ENCODE measurements around the gene SCIMP. TPM values are rescaled to one million over a fixed set of nuclear protein-coding genes. Genes with fewer than 3 reads are reported as not detected.
"Not testable (repeated sequence)": the region's sequence is repeated elsewhere in the genome, so short reads cannot be mapped to it uniquely, and the experiment has no call there.

SCIMP gene
- total RNA-seq, 4 donors from 2014 or later, result 0.59 to 1.0 TPM; not detected in 2

DNA sequence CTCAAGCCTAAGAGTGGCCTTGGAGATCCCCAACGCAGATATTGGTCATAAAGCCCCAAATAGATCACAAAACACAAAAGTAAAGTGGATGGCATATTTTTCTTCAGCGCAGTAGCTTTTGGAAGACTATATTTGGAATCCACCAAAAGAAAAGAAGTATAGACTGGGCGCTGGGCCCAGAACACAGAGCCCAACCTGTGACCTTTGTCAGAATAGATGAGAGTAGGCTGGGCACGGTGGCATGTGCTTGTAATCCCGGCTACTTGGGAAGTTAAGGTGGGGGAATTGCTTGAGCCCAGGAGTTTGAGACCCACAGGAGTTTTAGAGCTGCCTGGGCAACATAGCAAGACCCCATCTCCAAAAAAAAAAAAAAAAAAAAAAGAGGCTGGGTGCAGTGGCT is 14.6 kb downstream of the SCIMP start:
- no peak for TF ChIP-seq POLR2A (IDR thresholded peaks at IDR 0.05)
- TF ChIP-seq, protein P1, sequence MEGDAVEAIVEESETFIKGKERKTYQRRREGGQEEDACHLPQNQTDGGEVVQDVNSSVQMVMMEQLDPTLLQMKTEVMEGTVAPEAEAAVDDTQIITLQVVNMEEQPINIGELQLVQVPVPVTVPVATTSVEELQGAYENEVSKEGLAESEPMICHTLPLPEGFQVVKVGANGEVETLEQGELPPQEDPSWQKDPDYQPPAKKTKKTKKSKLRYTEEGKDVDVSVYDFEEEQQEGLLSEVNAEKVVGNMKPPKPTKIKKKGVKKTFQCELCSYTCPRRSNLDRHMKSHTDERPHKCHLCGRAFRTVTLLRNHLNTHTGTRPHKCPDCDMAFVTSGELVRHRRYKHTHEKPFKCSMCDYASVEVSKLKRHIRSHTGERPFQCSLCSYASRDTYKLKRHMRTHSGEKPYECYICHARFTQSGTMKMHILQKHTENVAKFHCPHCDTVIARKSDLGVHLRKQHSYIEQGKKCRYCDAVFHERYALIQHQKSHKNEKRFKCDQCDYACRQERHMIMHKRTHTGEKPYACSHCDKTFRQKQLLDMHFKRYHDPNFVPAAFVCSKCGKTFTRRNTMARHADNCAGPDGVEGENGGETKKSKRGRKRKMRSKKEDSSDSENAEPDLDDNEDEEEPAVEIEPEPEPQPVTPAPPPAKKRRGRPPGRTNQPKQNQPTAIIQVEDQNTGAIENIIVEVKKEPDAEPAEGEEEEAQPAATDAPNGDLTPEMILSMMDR (IDR thresholded peaks at IDR 0.05), result no peak
- H3K27ac ChIP-seq, result no peak overlapping the region
- 92% methylated on average over 5 of the region's 5 CpGs for WGBS, 2 donors

DNA sequence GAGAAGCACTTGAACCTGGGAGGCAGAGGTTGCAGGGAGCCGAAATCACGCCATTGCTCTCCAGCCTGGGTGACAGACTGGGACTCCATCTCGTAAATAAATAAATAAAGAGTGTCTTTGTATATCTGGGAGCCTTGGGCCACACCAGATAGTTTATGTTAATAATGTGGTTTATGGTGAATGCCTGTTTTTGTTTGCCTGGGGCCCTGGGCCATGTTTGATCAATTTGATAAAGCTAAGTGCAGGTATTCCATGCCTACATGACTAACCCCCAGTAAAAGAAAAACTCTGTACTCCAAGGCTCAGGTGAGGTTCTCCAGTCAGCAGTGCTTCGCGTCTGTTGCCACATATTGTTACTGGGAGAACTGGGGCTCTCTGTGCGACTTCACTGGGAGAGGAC is 15.1 kb downstream of the SCIMP start:
- Histone ChIP-seq H3K4me3 (replicated peaks in 1 of 3) (no peak overlapping the region), H3K9me3 (no peaks in the 10 kb centered on the region), H3K36me3 (peaks cover 0 to 9% of the 10 kb centered on the region in 2 donors), H3K27me3 (no peaks in the 10 kb centered on the region), H3K27ac (no peak overlapping the region), H3K4me1 (no peaks in the 10 kb centered on the region)
- no peak for TF ChIP-seq POLR2A (IDR thresholded peaks at IDR 0.05)
- TF ChIP-seq, protein P1 (IDR thresholded peaks at IDR 0.05), result no peak
- 92 to 93% methylated on average over 6 of the region's 6 CpGs for WGBS, 2 donors
- intact Hi-C loops (cut with DNase I), result loop anchor here (10.0 kb wide), 1 partner anchor 55 kb away; no protein-coding TSS in a partner anchor
- DNase-seq, result no peak

More for the DNA sequence above, 14.6 kb downstream of the SCIMP start:
- no peaks in the 10 kb centered on the region for H3K4me1 ChIP-seq
- no peak overlapping the region for H3K4me3 ChIP-seq (replicated peaks in 1 of 3)
- H3K27me3 ChIP-seq, result no peaks in the 10 kb centered on the region
- no peak for DNase-seq
- intact Hi-C loops (cut with DNase I), result no loop called here
- H3K36me3 ChIP-seq, result peaks cover 0 to 9% of the 10 kb centered on the region in 2 donors
- H3K9me3 ChIP-seq, result no peaks in the 10 kb centered on the region

DNA sequence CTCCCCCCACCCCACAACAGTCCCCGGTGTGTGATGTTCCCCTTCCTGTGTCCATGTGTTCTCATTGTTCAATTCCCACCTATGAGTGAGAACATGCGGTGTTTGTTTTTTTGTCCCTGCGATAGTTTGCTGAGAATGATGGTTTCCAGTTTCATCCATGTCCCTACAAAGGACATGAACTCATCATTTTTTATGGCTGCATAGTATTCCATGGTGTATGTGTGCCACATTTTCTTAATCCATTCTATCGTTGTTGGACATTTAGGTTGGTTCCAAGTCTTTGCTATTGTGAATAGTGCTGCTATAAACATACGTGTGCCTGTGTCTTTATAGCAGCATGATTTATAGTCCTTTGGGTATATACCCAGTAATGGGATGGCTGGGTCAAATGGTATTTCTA is 17.1 kb downstream of the SCIMP start:
- H3K27ac ChIP-seq; H3K27me3 ChIP-seq; H3K4me1 ChIP-seq; H3K4me3 ChIP-seq (replicated peaks in 1 of 3); DNase-seq; H3K9me3 ChIP-seq; H3K36me3 ChIP-seq: not testable (repeated sequence)
- WGBS, 2 donors, result 96 to 99% methylated on average over 4 of the region's 5 CpGs
- intact Hi-C loops (cut with DNase I), result loop anchor here (10.0 kb wide), 1 partner anchor 57 kb away; no protein-coding TSS in a partner anchor

DNA sequence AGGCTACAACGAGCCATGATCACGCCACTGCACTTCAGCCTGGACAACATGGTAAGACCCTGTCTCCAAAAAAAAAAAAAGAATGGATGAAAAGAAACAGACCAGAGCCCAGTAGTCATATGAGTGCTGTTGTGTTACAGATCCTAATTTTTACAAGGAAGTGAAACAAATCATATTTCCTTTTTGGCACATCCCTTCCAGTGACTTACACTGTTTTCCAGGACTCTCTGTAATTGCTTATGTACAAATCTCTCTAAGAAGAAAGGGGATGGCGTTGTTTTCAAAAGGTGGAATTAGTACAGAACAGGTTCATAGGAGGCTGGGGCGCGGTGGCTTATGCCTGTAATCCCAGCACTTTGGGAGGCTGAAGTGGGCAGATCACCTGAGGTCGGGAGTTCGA is 23.2 kb downstream of the SCIMP start:
- intact Hi-C loops (cut with DNase I), result loop anchor here (10.0 kb wide), 1 partner anchor 63 kb away; no protein-coding TSS in a partner anchor
- Histone ChIP-seq H3K27me3 (no peaks in the 10 kb centered on the region), H3K36me3 (peaks cover 0 to 9% of the 10 kb centered on the region in 2 donors), H3K27ac (no peak overlapping the region), H3K9me3 (no peaks in the 10 kb centered on the region), H3K4me3 (replicated peaks in 1 of 3) (no peak overlapping the region), H3K4me1 (no peaks in the 10 kb centered on the region)
- no peak for TF ChIP-seq POLR2A (IDR thresholded peaks at IDR 0.05)
- TF ChIP-seq, protein P1 (IDR thresholded peaks at IDR 0.05), result no peak
- WGBS, 2 donors, result 93 to 96% methylated on average over 7 of the region's 7 CpGs
- DNase-seq, result no peak

DNA sequence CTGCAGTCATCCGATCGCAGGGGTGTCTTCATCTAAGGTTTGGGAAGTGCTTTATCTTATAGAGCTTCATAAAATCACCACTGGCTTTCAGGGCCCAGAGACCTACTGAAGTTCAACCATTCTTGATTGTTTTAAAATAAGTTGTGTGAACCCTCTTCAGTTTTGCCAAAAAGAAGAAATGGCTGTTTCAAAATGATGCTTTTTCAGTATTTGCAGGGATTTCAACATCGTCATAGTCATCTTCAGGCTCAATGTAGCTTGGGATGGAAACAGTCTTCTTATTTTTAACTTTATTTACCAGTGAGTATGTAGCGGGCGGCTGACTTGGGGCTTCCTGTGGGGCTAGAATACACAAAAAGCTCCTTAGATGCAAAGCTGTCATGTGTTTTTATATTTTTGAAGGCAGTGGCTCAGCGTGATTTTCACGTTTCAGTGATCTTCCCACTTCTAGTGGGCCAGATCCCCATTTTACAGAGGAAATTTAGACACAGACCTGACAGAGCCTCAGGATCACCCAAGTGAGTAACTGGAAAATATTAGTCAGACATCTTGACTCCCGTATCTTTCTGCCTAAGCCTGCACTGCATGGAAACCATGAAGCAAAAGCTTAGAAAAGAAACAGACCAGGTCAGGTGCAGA is 23.9 kb downstream of the SCIMP start:
- Histone ChIP-seq H3K9me3 (no peaks in the 10 kb centered on the region), H3K36me3 (peaks cover 0 to 4% of the 10 kb centered on the region in 2 donors), H3K4me3 (replicated peaks in 1 of 3) (no peak overlapping the region), H3K4me1 (no peaks in the 10 kb centered on the region), H3K27me3 (no peaks in the 10 kb centered on the region), H3K27ac (no peak overlapping the region)
- TF ChIP-seq, protein P1 (IDR thresholded peaks at IDR 0.05), result no peak
- no peak for TF ChIP-seq POLR2A (IDR thresholded peaks at IDR 0.05)
- WGBS, 2 donors, result 89 to 91% methylated on average over 8 of the region's 8 CpGs
- intact Hi-C loops (cut with DNase I), result loop anchor here (10.0 kb wide), 1 partner anchor 64 kb away; no protein-coding TSS in a partner anchor
- DNase-seq, result no peak

Measured in thyroid gland (tissue), 4 donors.